Suprapubic skin (tissue), 4 donors: ENCODE results near the gene B3GALNT2. TPM values are rescaled to one million over a fixed set of nuclear protein-coding genes. Genes with fewer than 3 reads are reported as not detected.

Experiments
- DNase-seq, 2 donors: peaks; one replicate each; pipeline ENCODE4 v3.0.0-alpha.2; 2019; ENCODE audit warnings: low spot score in 2 of 2
- H3K27ac ChIP-seq: fragments of 200-600 bp; sonication (generic); one replicate; pipeline ENCODE4 v1.5.1; 2019
- H3K27me3 ChIP-seq: fragments of 200-600 bp; sonication (generic); one replicate; pipeline ENCODE4 v1.5.1; 2019
- H3K36me3 ChIP-seq: fragments of 200-600 bp; sonication (generic); one replicate; pipeline ENCODE4 v1.5.1; 2019
- H3K4me1 ChIP-seq: fragments of 200-600 bp; sonication (generic); one replicate; pipeline ENCODE4 v1.5.1; 2019
- H3K4me3 ChIP-seq: fragments of 200-600 bp; sonication (generic); one replicate; pipeline ENCODE4 v1.5.1; 2019; ENCODE audit warnings: mild to moderate bottlenecking
- H3K9me3 ChIP-seq: fragments of 200-600 bp; sonication (generic); one replicate; pipeline ENCODE4 v1.5.1; 2019
- EP300 ChIP-seq: sonication (generic); formaldehyde crosslinking; IDR thresholded peaks from one replicate; pipeline ENCODE4 v1.6.1; 2017; ENCODE audit warnings: antibody characterized with exemption
- POLR2A ChIP-seq, 2 donors: fragments of 450-650 bp; IDR thresholded peaks; one replicate each; pipeline ENCODE4 v1.6.1; 2017; ENCODE audit warnings: antibody characterized with exemption in 2 of 2, mild to moderate bottlenecking in 2 of 2, moderate library complexity in 2 of 2
- POLR2AphosphoS5 ChIP-seq, 3 donors: sonication (generic); formaldehyde crosslinking; IDR thresholded peaks; one replicate each; pipeline ENCODE4 v1.6.1; 2017; ENCODE audit warnings: antibody characterized with exemption in 3 of 3
- WGBS: methylation state at CpG from one replicate; pipeline ENCODE4 v1.1.5; 2018; 5-methylcytosine and 5-hydroxymethylcytosine counted together
- total RNA-seq, 4 donors: library from RNA; depleted of rRNA; stranded (reverse); fragments of >200 nt; gene quantifications; one replicate each; pipeline ENCODE4 v1.1.0, GENCODE V29; 2016
- TF ChIP-seq, protein P1 (sequence below), 2 donors: fragments of 200-600 bp in 1 of 2; fragments of 450-650 bp in 1 of 2; sonication (generic) in 1 of 2; IDR thresholded peaks; one replicate each; pipeline ENCODE4 v1.5.1; 2016 to 2019; ENCODE audit warnings: antibody characterized with exemption in 2 of 2, mild to moderate bottlenecking in 1 of 2, moderate library complexity in 1 of 2

B3GALNT2 gene
- total RNA-seq, 4 donors from 2014 or later, result 23.5 to 37.4 (median 29.5) TPM

DNA sequence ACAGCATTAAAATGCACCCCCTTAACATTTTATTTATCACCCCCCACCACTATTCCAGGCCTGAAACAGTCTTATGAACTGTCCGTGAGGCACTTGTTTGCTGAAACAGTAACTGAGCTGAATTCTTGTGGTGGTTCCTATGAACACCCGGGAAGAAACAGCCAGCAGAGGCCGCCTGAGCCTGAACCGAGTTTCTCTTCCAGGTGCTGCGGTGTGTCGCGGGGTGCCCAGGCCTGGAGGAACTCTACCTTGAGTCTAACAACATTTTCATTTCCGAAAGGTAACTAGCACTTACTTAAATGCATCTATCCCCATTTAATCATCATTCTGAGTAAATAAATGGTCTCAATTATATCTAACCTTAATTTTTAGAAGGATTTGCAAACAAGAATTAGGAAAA lies 70.3 kb downstream of the B3GALNT2 start:
- Histone ChIP-seq H3K9me3 (no peaks in the 10 kb centered on the region), H3K4me3 (no peak overlapping the region), H3K27ac (no peak overlapping the region), H3K36me3 (peaks cover 66% of the 10 kb centered on the region), H3K27me3 (no peaks in the 10 kb centered on the region), H3K4me1 (no peaks in the 10 kb centered on the region)
- no peak for TF ChIP-seq POLR2A (IDR thresholded peaks at IDR 0.05)
- no peak for TF ChIP-seq POLR2AphosphoS5 (IDR thresholded peaks at IDR 0.05)
- TF ChIP-seq EP300, result no peak
- TF ChIP-seq, protein P1, sequence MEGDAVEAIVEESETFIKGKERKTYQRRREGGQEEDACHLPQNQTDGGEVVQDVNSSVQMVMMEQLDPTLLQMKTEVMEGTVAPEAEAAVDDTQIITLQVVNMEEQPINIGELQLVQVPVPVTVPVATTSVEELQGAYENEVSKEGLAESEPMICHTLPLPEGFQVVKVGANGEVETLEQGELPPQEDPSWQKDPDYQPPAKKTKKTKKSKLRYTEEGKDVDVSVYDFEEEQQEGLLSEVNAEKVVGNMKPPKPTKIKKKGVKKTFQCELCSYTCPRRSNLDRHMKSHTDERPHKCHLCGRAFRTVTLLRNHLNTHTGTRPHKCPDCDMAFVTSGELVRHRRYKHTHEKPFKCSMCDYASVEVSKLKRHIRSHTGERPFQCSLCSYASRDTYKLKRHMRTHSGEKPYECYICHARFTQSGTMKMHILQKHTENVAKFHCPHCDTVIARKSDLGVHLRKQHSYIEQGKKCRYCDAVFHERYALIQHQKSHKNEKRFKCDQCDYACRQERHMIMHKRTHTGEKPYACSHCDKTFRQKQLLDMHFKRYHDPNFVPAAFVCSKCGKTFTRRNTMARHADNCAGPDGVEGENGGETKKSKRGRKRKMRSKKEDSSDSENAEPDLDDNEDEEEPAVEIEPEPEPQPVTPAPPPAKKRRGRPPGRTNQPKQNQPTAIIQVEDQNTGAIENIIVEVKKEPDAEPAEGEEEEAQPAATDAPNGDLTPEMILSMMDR (IDR thresholded peaks at IDR 0.05), result no peak
- no peak for DNase-seq
- 93% methylated on average over 8 of the region's 8 CpGs for WGBS

DNA sequence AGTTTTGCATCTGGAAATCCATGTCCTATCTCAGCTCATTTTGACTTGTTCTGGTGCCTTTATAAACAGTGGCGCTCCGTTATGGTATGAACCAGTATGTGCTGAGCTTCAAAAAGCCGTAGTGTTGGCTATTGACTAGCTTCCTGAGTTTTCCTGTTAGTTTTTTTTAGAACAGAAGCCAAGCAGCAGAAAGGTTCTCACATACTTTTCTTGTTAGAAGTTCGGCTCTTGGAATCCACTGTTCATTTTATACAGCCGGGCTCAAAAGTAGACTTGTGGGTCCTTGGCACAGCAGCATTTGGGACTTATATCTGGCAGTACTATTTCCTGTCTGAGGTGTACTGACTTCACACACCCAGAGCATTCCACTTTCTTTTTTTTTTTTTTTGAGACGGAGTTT lies 73.3 kb downstream of the B3GALNT2 start:
- no peaks in the 10 kb centered on the region for H3K27me3 ChIP-seq
- H3K4me3 ChIP-seq, result no peak overlapping the region
- H3K9me3 ChIP-seq, result no peaks in the 10 kb centered on the region
- peaks cover 36% of the 10 kb centered on the region for H3K36me3 ChIP-seq
- DNase-seq, result no peak
- no peak overlapping the region for H3K27ac ChIP-seq
- WGBS, result 84% methylated on average over 6 of the region's 6 CpGs
- TF ChIP-seq, protein P1 (IDR thresholded peaks at IDR 0.05), result no peak
- H3K4me1 ChIP-seq, result no peaks in the 10 kb centered on the region

DNA sequence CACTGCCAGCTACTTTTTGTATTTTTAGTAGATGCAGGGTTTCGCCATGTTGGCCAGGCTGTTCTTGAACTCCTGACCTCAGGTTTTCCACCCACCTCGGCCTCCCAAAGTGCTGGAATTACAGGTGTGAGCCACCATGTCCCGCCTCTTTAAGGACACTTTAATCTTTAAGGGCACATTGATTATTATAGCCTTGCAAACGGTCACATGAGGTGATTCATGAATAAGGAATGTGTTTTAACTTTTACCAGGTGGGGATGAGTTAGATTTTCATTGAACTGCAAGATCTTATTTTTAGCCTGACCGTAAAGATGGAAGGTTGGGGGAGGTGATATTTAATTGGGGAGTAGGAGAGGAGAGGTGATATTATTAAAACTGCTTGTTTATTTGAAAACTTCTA lies 75.1 kb downstream of the B3GALNT2 start:
- H3K4me3 ChIP-seq, result no peak overlapping the region
- H3K36me3 ChIP-seq, result peaks cover 21% of the 10 kb centered on the region
- TF ChIP-seq POLR2A (IDR thresholded peaks at IDR 0.05), result no peak
- no peak for TF ChIP-seq POLR2AphosphoS5 (IDR thresholded peaks at IDR 0.05)
- TF ChIP-seq EP300, result no peak
- TF ChIP-seq, protein P1 (IDR thresholded peaks at IDR 0.05), result no peak
- WGBS, result 80% methylated on average over 5 of the region's 5 CpGs
- H3K4me1 ChIP-seq, result no peaks in the 10 kb centered on the region
- no peak for DNase-seq
- no peak overlapping the region for H3K27ac ChIP-seq
- no peaks in the 10 kb centered on the region for H3K27me3 ChIP-seq
- no peaks in the 10 kb centered on the region for H3K9me3 ChIP-seq

DNA sequence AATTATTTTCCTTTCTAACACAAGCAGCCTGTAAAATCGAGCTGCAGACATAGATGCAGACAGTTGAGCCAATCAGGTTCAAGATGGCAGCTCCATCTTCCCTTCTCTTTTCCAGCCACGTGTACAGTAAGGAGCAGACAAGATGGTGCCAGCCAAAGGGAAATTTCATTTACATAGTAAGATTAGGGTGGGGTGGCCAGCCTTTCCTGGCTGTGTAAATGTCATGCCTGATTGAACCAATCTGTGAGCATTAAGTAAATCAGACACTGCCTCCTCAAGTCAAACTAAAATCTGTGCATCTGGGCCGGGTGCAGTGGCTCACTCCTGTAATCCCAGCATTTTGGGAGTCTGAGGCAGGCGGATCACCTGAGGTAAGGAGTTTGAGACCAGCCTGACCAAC lies 76.8 kb downstream of the B3GALNT2 start:
- Histone ChIP-seq H3K36me3 (peaks cover 7% of the 10 kb centered on the region), H3K4me3 (no peak overlapping the region), H3K27me3 (no peaks in the 10 kb centered on the region), H3K9me3 (no peaks in the 10 kb centered on the region), H3K27ac (no peak overlapping the region), H3K4me1 (no peaks in the 10 kb centered on the region)
- 67% methylated on average over 4 of the region's 4 CpGs for WGBS
- DNase-seq, result no peak
- no peak for TF ChIP-seq POLR2A (IDR thresholded peaks at IDR 0.05)
- TF ChIP-seq, protein P1 (IDR thresholded peaks at IDR 0.05), result no peak

DNA sequence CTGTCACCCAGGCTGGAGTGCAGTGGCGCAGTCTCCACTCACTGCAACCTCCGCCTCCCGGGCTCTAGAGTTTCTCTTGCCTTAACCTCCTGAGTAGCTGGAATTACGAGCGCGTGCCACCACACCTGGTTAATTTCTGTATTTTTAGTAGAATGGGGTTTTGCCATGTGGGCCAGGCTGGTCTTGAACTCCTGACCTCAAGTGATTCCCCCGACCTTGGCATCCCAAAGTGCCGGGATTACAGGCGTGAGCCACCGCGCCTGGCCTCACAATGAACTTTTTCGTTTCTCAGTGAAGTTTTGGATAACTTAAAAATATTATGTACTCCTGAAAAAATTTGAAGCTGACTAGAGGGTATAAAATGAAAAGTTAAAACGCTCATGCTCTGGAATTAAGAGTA lies 77.6 kb downstream of the B3GALNT2 start:
- Histone ChIP-seq H3K27me3 (no peaks in the 10 kb centered on the region), H3K9me3 (no peaks in the 10 kb centered on the region), H3K4me3 (no peak overlapping the region), H3K36me3 (no peaks in the 10 kb centered on the region), H3K4me1 (no peaks in the 10 kb centered on the region), H3K27ac (no peak overlapping the region)
- WGBS, result 95% methylated on average over 13 of the region's 13 CpGs
- TF ChIP-seq POLR2AphosphoS5 (IDR thresholded peaks at IDR 0.05) (no peak), POLR2A (IDR thresholded peaks at IDR 0.05) (no peak)
- DNase-seq, result no peak

DNA sequence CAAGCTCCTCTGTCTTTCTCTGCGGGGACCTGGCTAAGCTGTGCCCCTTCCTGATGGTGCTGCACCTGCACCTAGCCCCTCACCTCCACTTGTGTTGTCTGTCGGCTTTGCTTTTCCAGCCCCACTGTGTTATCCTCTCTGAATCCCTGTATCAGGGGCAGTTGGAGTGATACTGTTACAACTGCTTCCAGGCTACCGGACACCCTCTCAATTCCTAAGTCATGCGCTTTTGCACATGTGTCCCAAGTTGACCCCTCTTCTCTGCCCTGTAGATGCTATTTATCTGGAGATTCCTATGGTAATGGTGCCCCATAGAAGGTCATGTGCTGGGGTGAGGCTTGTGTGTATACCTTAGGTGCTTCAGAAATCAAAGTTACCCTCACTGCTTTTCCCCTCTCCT lies 78.1 kb downstream of the B3GALNT2 start:
- Histone ChIP-seq H3K9me3 (no peaks in the 10 kb centered on the region), H3K27me3 (no peaks in the 10 kb centered on the region), H3K4me3 (no peak overlapping the region), H3K4me1 (no peaks in the 10 kb centered on the region), H3K36me3 (no peaks in the 10 kb centered on the region), H3K27ac (no peak overlapping the region)
- 95% methylated on average over 4 of the region's 4 CpGs for WGBS
- TF ChIP-seq EP300 (no peak), POLR2A (IDR thresholded peaks at IDR 0.05) (no peak), POLR2AphosphoS5 (IDR thresholded peaks at IDR 0.05) (no peak)
- TF ChIP-seq, protein P1 (IDR thresholded peaks at IDR 0.05), result no peak
- no peak for DNase-seq
